GM10248 (cell line): ENCODE measurements around the gene UQCC5.

Source experiments
- CTCF ChIA-PET: fragments of 300-600 bp; sonication (Branson Sonifier 250); formaldehyde crosslinking; extraction: SDS; loops from one replicate; lab custom pipeline; 2021; ENCODE audit warnings: antibody characterized with exemption; lab: Yijun Ruan, JAX
- POLR2A ChIA-PET: fragments of 350-650 bp; sonication (Branson Sonifier 250); formaldehyde crosslinking; extraction: SDS; loops from one replicate; lab custom pipeline; 2020; ENCODE audit warnings: antibody characterized with exemption; lab: Yijun Ruan, JAX
- DNase-seq: peaks from one replicate; pipeline ENCODE4 v3.0.0; 2012; ENCODE audit errors: extremely low spot score
- TF ChIP-seq, protein P1 (sequence below): IDR thresholded peaks from 2 replicates; pipeline ENCODE4 v1.5.1; 2012; ENCODE audit warnings: mild to moderate bottlenecking, low read depth; ENCODE audit errors: extremely low read depth, missing control alignments, control extremely low read depth

The UQCC5 gene

DNA sequence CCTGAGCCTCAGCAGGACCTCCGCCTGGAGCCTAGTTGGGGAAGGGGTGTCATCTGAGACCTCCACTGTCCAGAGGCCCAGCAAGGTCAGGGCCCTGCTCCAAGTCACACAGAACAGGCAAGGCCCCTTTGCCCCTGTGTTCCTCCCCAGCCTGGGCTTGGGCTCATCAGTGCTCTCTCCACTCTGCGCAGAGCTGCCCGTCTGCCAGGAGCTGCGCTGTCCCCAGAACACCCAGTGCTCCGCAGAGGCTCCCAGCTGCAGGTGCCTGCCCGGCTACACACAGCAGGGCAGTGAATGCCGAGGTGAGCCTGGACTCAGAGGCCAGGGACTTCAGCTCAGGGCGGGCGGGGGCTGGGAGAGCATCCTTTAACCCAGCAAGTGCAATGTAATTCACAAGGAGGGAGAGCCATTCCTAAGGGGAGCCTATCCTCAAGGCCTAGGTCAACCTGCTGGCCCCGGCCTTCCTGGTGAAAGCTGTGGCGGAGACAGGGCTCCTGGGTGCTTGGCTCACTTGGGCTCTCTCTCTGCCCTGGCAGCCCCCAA lies 33.5 kb upstream of the UQCC5 start:
- DNase-seq, result no peak
- TF ChIP-seq, protein P1, sequence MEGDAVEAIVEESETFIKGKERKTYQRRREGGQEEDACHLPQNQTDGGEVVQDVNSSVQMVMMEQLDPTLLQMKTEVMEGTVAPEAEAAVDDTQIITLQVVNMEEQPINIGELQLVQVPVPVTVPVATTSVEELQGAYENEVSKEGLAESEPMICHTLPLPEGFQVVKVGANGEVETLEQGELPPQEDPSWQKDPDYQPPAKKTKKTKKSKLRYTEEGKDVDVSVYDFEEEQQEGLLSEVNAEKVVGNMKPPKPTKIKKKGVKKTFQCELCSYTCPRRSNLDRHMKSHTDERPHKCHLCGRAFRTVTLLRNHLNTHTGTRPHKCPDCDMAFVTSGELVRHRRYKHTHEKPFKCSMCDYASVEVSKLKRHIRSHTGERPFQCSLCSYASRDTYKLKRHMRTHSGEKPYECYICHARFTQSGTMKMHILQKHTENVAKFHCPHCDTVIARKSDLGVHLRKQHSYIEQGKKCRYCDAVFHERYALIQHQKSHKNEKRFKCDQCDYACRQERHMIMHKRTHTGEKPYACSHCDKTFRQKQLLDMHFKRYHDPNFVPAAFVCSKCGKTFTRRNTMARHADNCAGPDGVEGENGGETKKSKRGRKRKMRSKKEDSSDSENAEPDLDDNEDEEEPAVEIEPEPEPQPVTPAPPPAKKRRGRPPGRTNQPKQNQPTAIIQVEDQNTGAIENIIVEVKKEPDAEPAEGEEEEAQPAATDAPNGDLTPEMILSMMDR, result no peak
- ChIA-PET POLR2A (interaction anchor here (0.9 kb wide), 1 partner anchor 33 kb away, joined by 4 read pairs; the partner anchor contains the start of gene UQCC5), CTCF (no interaction called here)

DNA sequence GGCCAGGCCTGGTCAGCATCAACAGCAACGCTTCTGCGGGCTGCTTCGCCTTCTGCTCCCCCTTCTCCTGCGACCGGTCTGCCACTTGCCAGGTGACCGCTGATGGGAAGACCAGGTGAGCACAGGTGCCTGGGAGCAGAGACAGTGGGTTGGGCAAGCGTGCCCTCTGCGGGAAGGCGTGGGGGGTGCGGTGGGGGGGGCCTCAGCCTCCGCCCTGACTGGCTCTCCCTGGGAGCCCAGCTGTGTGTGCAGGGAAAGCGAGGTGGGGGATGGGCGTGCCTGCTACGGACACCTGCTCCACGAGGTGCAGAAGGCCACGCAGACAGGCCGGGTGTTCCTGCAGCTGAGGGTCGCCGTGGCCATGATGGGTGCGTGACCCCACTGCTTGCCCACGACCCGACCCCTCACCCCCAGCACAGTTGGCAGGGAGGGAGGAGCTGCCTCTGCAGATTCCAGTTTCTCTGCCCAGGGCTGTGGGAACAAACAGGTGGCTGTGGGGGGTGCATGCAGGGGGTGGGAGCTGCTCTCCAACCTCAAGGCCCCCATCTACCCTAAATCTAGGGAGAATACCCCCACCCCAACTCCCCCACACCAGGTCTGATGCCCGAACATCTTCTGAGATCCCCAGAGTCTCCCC lies 32.5 kb upstream of the UQCC5 start:
- ChIA-PET CTCF (no interaction called here), POLR2A (no interaction called here)
- TF ChIP-seq, protein P1, result no peak
- no peak for DNase-seq

DNA sequence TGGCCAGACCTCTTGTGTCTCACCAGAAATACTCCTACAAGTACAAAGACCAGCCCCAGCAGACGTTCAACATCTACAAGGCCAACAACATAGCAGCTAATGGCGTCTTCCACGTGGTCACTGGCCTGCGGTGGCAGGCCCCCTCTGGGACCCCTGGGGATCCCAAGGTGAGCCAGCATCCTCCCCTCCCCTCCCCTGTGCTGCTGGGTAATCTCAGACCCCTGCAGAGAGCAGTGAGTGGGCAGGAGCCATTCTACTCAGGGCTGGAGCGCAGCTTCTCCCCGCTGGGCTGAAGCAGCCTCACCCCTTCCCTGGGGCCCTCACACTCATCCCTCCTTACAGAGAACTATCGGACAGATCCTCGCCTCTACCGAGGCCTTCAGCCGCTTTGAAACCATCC lies 31.4 kb upstream of the UQCC5 start:
- POLR2A ChIA-PET, result interaction anchor here (0.9 kb wide), 1 partner anchor 31 kb away, joined by 3 read pairs; the partner anchor contains the start of gene UQCC5
- CTCF ChIA-PET, result no interaction called here
- DNase-seq, result no peak
- TF ChIP-seq, protein P1, result no peak

DNA sequence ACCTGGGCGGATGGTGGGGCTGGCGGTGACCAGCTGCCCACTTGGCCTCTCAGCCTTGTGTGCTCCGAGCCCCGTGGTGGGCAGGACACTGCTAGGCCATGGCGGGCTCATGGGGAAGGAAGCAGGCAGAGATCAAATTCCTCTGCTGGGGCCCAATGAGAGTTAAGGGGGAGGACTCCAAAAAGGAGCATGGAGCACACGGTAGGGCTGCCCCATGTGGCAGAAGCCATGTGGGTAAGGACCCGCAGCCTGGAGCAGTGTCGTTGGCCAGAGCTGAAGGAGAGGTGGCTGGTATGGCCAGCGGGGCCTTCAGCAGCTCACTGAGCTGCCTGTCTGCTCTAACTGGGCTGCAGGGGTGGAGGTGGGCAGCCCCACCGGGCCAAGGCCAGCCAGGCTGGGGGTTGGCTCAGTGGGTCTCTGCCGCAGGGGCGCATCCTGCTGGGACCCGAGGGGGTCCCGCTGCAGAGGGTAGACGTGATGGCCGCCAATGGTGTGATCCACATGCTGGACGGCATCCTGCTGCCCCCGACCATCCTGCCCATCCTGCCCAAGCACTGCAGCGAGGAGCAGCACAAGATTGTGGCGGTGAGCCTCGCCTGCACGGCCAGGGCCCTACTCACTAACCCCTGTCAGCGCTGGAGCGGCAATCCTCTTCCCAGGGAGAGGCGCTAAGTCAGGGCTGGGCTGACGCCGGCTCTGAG lies 30.0 kb upstream of the UQCC5 start:
- DNase-seq, result no peak
- ChIA-PET CTCF (no interaction called here), POLR2A (no interaction called here)
- TF ChIP-seq, protein P1, result no peak

DNA sequence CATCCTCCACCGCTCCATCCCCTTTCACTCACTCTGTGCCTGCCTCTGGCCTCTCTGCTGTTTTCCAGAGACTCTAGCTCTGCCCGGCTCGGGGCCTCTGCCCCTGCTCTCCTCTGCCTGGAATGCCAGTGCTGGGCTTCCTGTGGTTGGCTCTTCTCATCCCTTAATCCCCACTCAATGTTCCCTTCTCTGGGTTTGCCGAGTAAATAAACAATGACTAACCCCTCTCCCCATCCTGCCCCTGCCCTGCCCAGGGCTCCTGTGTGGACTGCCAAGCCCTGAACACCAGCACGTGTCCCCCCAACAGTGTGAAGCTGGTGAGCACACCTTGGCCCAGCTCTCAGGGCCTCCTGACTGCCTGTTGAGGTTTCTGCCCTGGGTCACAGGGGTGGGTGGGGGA lies 29.0 kb upstream of the UQCC5 start:
- ChIA-PET CTCF (no interaction called here), POLR2A (interaction anchor here (0.6 kb wide), 1 partner anchor 30 kb away, joined by 3 read pairs; no protein-coding TSS in a partner anchor)
- DNase-seq, result no peak
- TF ChIP-seq, protein P1, result no peak

DNA sequence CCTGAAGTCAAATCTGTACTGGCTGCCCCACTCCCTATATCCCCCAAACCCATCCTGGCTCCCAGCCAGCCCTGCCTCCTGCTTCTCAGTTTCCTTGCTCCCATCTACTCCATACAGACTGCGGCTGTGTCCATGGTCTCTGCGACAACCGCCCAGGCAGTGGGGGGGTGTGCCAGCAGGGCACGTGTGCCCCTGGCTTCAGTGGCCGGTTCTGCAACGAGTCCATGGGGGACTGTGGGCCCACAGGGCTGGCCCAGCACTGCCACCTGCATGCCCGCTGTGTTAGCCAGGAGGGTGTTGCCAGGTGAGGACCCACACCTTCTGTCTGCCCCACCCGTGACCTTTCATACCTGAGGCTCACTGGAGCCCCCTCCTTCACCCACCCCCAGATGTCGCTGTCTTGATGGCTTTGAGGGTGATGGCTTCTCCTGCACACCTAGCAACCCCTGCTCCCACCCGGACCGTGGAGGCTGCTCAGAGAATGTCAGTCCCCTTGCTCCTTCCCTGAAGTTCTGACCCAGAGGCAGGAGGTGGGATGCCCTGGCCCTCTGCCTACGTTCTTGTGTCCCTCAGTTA lies 26.6 kb upstream of the UQCC5 start:
- no peak for DNase-seq
- ChIA-PET POLR2A (no interaction called here), CTCF (no interaction called here)
- TF ChIP-seq, protein P1, result no peak
